Glutamatergic neuron (in vitro differentiated cells): ENCODE data around the gene LRP1B. TPM values are rescaled to one million over a fixed set of nuclear protein-coding genes. Genes with fewer than 3 reads are reported as not detected.

Source experiments
- DNase-seq: peaks from one replicate; pipeline ENCODE4 v3.0.0; 2022
- H3K27ac Mint-ChIP-seq: one replicate; pipeline ENCODE4 v1.8.0; 2020; ENCODE audit warnings: mild to moderate bottlenecking, mixed read lengths, inconsistent platforms; ENCODE audit not compliant: unreplicated experiment
- H3K27me3 Mint-ChIP-seq: one replicate; pipeline ENCODE4 v1.8.0; 2020; ENCODE audit warnings: mild to moderate bottlenecking, moderate library complexity, mixed read lengths, inconsistent platforms; ENCODE audit not compliant: unreplicated experiment
- H3K36me3 Mint-ChIP-seq: one replicate; pipeline ENCODE4 v1.8.0; 2020; ENCODE audit warnings: mild to moderate bottlenecking, mixed read lengths, inconsistent platforms; ENCODE audit not compliant: unreplicated experiment
- H3K4me1 Mint-ChIP-seq: one replicate; pipeline ENCODE4 v1.8.0; 2020; ENCODE audit warnings: mild to moderate bottlenecking, low read depth, mixed read lengths, inconsistent platforms; ENCODE audit not compliant: unreplicated experiment
- H3K4me3 Mint-ChIP-seq: one replicate; pipeline ENCODE4 v1.8.0; 2020; ENCODE audit warnings: mild to moderate bottlenecking, mixed read lengths, inconsistent platforms; ENCODE audit not compliant: unreplicated experiment
- H3K9me3 Mint-ChIP-seq: one replicate; pipeline ENCODE4 v1.8.0; 2020; ENCODE audit warnings: mild to moderate bottlenecking, moderate library complexity, mixed read lengths, inconsistent platforms; ENCODE audit not compliant: unreplicated experiment
- total RNA-seq: library from RNA; stranded (reverse); fragmentation: NEBNext Ultra II Directional; extraction: Animal tissue kit (Norgen Biotek cat#: 25700); gene quantifications from one replicate; pipeline ENCODE4 v1.2.1, GENCODE V29; 2021; ENCODE audit not compliant: unreplicated experiment
- TF ChIP-seq, protein P1 (sequence below): fragments of 200-600 bp; sonication (generic); IDR thresholded peaks from one replicate; pipeline ENCODE4 v1.5.0; 2021; ENCODE audit not compliant: partially characterized antibody, unreplicated experiment

The LRP1B gene
- total RNA-seq, 1 donor from 2014 or later, result 28.7 TPM

DNA sequence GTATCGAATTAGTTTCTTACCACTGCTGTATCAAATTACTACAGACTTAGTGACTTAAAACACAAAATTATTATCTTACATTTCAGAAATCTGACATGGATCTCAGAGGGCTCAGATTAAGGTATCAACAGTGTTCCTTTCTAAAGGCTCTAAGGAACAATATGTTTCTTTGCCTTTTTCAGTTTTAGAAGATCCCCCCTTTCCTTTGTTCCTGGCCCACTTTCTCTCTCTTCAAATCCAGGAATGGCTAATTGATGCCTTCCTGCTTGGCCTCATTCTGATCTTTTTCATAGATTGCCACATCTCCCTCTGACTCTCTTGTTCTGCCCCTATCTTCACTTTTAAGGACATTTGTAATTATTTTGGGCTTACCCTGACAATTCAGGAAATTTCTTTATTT is 65.7 kb downstream of the LRP1B start:
- H3K27ac Mint-ChIP-seq, result no peak overlapping the region
- no peaks in the 10 kb centered on the region for H3K27me3 Mint-ChIP-seq
- TF ChIP-seq, protein P1, sequence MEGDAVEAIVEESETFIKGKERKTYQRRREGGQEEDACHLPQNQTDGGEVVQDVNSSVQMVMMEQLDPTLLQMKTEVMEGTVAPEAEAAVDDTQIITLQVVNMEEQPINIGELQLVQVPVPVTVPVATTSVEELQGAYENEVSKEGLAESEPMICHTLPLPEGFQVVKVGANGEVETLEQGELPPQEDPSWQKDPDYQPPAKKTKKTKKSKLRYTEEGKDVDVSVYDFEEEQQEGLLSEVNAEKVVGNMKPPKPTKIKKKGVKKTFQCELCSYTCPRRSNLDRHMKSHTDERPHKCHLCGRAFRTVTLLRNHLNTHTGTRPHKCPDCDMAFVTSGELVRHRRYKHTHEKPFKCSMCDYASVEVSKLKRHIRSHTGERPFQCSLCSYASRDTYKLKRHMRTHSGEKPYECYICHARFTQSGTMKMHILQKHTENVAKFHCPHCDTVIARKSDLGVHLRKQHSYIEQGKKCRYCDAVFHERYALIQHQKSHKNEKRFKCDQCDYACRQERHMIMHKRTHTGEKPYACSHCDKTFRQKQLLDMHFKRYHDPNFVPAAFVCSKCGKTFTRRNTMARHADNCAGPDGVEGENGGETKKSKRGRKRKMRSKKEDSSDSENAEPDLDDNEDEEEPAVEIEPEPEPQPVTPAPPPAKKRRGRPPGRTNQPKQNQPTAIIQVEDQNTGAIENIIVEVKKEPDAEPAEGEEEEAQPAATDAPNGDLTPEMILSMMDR, result no peak
- no peaks in the 10 kb centered on the region for H3K9me3 Mint-ChIP-seq
- H3K4me3 Mint-ChIP-seq, result no peak overlapping the region
- DNase-seq, result no peak
- peaks cover 2% of the 10 kb centered on the region for H3K4me1 Mint-ChIP-seq
- H3K36me3 Mint-ChIP-seq, result no peaks in the 10 kb centered on the region

GRCh38 chr2:142061733-142062132 is 69.1 kb downstream of the LRP1B start:
- Mint-ChIP-seq H3K27me3 (no peaks in the 10 kb centered on the region), H3K36me3 (no peaks in the 10 kb centered on the region), H3K4me1 (peaks cover 2% of the 10 kb centered on the region), H3K27ac (no peak overlapping the region), H3K9me3 (no peaks in the 10 kb centered on the region), H3K4me3 (no peak overlapping the region)
- TF ChIP-seq, protein P1, result no peak
- DNase-seq, result no peak

DNA sequence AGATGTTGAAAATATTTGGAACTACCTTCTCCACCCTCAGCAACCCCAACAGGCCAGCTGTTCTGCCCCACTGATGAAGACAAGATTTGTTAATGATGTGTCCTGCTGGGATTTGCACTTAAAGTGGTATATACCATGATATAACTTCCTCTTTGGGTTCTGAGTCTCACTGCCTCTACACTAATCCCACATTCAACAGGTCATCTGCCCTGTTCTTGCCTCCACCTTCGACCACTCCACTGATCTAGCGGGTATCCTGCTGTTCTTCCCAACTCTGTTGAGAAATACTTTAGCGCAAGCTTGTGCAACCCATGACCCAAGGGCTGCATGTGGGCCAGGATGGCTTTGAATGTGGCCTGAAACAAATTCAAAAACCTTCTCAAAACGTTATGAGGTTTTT is 72.7 kb downstream of the LRP1B start:
- DNase-seq, result no peak
- Mint-ChIP-seq H3K4me1 (peaks cover 6% of the 10 kb centered on the region), H3K27me3 (no peaks in the 10 kb centered on the region), H3K9me3 (no peaks in the 10 kb centered on the region), H3K27ac (no peak overlapping the region), H3K4me3 (no peak overlapping the region), H3K36me3 (no peaks in the 10 kb centered on the region)
- TF ChIP-seq, protein P1, result no peak

DNA sequence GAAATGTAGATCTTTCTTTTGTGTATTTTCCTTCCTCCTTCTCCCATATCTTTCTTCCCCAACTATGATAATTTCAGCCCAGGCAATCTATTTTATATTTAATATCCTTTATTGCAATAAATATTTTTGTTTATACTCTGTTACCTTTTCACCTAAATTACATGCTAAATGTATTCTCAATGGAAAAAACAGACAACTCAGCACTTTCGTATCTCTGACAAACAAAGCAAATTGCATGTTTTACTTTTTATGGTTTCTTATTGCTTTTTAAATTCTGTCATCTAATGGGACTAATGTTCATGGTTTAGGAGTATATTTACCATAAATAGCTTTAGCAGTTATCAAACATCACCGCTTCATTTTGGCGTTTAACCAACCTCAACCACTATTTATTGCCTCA is 74.0 kb downstream of the LRP1B start:
- H3K27ac Mint-ChIP-seq, result no peak overlapping the region
- peaks cover 12% of the 10 kb centered on the region for H3K4me1 Mint-ChIP-seq
- no peak overlapping the region for H3K4me3 Mint-ChIP-seq
- H3K27me3 Mint-ChIP-seq, result no peaks in the 10 kb centered on the region
- TF ChIP-seq, protein P1, result no peak
- no peaks in the 10 kb centered on the region for H3K36me3 Mint-ChIP-seq
- no peaks in the 10 kb centered on the region for H3K9me3 Mint-ChIP-seq
- no peak for DNase-seq

- H3K4me1 Mint-ChIP-seq, result peaks cover 31% of the 10 kb centered on the region
- H3K36me3 Mint-ChIP-seq, result no peaks in the 10 kb centered on the region
- no peak for DNase-seq
- no peak overlapping the region for H3K4me3 Mint-ChIP-seq
- peaks cover 2% of the 10 kb centered on the region for H3K9me3 Mint-ChIP-seq
- H3K27me3 Mint-ChIP-seq, result no peaks in the 10 kb centered on the region
- H3K27ac Mint-ChIP-seq, result no peak overlapping the region
- TF ChIP-seq, protein P1, result no peak
Measured at GRCh38 chr2:142052220-142052863, 78.5 kb downstream of the LRP1B start.
